GM23248 (cell line): ENCODE measurements around the gene TANGO6.

ENCODE experiments used
- EZH2 ChIP-seq: fragments of 200-600 bp; sonication (generic); IDR thresholded peaks from 2 replicates; pipeline ENCODE4 v1.6.1; 2018; ENCODE audit warnings: antibody characterized with exemption, mild to moderate bottlenecking; ENCODE audit not compliant: insufficient read depth, poor library complexity, severe bottlenecking
- EZH2phosphoT487 ChIP-seq: fragments of 200-600 bp; sonication (generic); IDR thresholded peaks from 2 replicates; pipeline ENCODE4 v1.6.1; 2018; ENCODE audit warnings: antibody characterized with exemption, moderate library complexity, mild to moderate bottlenecking, low read depth; ENCODE audit not compliant: insufficient read depth

DNA sequence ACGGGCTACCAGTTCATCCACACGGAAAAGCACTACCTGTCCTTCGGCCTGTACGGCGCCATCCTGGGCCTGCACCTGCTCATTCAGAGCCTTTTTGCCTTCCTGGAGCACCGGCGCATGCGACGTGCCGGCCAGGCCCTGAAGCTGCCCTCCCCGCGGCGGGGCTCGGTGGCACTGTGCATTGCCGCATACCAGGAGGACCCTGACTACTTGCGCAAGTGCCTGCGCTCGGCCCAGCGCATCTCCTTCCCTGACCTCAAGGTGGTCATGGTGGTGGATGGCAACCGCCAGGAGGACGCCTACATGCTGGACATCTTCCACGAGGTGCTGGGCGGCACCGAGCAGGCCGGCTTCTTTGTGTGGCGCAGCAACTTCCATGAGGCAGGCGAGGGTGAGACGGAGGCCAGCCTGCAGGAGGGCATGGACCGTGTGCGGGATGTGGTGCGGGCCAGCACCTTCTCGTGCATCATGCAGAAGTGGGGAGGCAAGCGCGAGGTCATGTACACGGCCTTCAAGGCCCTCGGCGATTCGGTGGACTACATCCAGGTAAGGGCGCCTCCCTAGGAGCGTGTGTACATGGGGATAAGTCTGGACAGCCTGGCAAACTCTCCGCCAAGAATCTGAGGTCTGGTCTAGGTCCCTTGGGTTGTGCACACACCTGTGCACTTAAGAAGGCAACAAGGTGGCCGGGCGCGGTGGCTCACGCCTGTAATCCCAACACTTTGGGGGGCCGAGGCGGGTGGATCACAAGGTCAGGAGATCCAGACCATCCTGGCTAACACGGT is 266.3 kb downstream of the TANGO6 start:
- TF ChIP-seq EZH2 (no peak), EZH2phosphoT487 (no peak)
